ENCODE results near the gene TEK.

TEK gene

DNA sequence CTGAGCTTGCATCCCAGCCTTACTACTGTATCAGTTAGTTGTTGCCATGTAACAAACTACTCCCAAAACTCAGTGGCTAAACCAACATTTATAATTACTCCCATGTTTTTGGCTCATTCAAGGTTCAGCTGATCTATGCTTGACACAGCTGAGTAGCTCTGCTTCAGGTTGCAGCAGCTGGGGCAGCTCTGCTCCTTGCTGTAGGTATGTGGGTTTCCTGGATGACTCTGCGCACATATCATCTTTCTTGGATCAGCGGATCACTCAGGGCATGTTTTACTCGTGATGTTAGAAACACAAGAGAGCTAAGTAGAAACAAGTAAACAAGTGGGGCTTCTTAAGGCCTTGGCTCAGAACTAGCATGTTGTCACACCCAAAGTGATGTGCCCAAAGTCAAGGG, 15.1 kb downstream of the TEK start:
- DNase-seq (ENCODE audit: low read depth in 2 of 2) = no peak

DNA sequence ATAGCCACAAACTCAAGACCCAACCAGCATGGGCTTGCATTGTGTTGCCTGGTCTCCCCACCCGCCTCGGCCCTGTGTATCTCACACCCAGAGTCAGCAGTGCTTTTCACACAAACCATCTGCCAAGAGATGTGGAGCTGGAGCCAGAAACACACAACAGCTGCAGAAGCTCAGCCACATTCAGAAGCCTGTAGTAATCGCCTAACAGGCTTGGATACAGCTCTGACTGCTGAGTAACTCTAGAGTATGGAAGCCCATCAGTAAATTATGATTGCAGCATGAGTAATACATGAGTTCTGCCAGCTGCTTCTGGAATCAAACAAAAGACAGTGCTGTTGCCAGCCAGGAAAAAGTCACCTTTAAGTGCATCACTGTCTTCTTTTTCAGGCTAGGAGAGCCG, 16.0 kb downstream of the TEK start:
- no peak for DNase-seq (ENCODE audit: low read depth in 2 of 2)

DNA sequence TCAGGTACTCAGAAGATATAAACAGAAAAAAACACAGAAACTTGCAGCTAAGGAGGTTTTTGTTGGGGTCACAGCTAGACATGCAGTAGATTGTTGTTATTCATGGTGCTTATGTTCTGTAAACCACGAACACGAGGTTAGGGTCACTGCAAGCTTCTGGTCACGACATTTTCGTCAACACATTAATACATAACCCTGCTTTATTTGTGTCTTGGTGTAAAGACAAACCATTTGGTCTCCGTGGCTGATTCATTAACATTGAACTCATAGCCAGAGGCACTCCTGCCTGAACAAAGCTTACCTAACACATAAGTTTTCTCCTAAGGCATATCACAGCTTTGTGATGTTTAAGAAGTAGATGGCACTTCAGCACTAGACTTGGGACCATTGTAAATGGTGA, 16.9 kb downstream of the TEK start:
- DNase-seq (ENCODE audit: low read depth in 2 of 2) = no peak

DNA sequence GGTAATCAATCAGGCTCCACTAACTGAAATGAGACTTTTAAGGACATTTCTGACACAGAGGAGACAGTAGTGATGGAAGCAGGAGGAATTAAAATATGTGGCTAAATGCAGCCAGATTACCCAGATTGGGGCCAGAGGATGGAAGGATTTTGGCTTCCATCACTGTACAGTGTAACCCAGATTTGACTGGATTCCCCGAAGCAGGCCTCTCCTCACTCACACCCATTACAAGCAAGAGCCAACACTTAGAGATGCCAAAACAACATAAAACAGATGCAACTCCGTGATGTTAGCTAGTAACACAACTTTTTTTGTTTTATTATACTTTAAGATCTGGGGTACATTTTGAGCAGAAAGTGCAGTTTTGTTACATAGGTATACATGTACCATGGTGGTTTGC, 17.6 kb downstream of the TEK start:
- DNase-seq (ENCODE audit: low read depth in 2 of 2) = no peak

DNA sequence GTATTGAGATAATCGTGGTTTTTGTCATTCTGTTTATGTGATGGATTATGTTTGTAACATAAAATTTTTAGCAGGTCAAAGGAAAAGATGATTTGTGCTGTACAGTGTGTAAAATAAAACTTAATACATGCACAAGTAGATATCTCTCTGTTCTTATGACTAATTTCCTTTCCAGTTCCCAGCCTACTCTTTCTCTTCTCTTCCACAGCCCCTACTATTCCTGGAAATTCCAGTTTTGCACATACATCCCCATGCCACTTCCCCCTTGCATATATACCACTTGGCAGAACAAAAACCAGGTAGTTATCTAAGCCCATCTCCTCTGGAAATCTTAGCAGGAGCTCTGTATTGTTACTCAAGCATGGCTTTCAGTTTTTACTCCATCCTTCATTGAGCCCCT, 20.2 kb downstream of the TEK start:
- no peak for DNase-seq (ENCODE audit: low read depth in 2 of 2)

DNA sequence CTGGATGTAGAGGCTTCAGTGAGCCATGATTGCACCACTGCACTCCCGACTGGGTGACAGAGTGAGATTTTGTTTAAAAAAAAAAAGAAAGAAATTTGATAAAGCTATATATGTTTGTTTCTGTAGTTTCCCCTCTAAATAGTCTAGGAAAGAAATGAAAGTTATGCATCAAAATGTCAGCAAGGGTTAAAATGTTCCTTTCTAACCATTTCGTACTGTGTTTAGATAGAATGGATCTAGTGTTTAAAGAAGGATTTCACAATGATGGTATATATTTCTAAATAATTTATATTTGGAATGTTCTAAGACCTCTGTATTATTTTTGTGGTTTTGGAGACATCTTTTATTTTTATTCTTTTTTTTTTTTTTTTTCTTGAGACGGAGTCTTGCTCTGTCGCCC, 22.7 kb downstream of the TEK start:
- DNase-seq (ENCODE audit: low read depth in 2 of 2) = no peak

DNA sequence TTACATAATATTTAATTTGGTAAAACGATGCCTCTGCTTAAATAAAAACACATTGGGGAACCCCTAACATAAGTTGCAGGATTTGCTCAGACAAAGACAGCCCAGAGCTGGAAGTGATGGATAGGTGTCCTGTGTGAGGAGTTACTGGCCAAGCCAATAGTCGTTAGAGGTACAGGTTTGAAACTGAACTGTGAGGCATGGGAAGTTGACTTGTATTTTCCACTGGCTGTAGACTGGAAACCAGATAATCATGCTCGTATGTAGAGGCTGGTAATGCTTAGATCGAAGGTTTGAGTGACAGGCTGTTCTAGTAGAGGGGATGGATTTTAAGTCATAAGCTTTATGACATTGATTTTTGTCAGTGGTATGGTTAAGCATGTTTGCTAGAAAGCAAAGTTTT, 24.8 kb downstream of the TEK start:
- no peak for DNase-seq (ENCODE audit: low read depth in 2 of 2)

DNA sequence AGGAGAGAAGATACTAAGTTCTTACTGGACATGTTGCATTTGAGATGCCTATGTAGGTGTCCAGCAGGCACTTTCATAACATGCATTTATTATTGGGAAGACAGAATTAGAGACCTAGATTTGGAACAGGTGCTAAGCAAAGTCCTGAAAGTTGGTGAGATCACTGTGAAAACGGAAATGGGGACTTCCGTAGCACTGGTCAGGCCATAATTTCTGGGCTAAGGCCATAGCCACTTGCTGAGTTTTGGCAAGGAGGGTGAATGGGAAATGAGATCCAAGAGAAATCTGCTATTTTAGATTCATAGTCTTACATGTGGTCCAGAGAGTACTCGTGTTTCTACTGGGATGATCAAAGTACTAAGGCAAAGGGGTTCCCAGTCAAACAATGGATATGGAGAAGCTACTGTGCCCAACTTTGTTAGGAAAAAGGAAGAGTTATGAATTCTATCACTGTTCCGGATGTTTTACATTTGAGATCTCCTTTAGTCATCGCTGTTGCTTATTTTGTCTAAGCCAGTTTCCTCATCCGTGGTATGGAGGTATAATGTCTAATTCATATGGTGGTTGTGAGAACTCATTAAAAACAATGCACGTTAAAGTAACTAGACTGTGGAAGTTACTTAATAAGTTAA, 33.4 kb downstream of the TEK start:
- no peak for DNase-seq (ENCODE audit: low read depth in 2 of 2)

DNA sequence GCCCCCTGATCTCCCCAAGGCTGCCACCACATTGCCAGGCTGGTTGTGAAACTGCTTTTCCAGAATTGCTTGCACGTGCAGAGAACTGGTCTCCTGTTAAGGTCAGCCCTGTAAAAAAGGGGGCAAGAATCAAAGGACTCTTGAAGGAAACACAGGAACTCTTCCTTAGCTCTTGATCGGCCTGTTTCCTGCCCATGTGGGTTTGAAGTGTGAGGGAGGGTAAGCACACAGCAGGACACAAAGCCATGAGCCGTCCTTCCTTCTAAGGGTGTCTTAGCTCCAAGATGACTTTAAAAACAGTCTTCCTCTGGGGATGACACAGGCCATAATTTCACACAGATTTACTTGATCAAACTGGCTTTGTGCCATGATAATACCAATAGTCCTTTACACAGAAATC, 36.1 kb downstream of the TEK start:
- no peak for DNase-seq (ENCODE audit: low read depth in 2 of 2)

DNA sequence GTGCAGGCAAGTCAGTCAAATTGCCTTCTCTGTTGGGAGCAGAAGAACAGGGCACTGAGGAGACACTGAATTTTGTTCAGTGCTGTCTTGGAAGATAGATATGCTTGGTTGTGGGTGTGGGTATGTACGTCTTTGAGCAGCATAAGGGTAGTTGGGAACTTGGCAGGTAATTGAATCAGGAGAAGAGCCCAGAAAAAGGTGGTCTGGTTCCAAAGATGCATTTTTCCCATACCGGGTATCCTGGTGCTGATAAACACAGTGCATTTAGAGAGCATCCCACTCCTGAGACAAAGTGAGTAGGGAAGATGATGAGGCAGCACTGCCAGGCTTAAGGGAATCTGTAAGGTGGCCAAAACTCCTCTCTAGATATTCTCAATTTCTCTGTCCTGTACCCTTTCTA, 40.6 kb downstream of the TEK start:
- DNase-seq (ENCODE audit: low read depth in 2 of 2) = no peak

DNA sequence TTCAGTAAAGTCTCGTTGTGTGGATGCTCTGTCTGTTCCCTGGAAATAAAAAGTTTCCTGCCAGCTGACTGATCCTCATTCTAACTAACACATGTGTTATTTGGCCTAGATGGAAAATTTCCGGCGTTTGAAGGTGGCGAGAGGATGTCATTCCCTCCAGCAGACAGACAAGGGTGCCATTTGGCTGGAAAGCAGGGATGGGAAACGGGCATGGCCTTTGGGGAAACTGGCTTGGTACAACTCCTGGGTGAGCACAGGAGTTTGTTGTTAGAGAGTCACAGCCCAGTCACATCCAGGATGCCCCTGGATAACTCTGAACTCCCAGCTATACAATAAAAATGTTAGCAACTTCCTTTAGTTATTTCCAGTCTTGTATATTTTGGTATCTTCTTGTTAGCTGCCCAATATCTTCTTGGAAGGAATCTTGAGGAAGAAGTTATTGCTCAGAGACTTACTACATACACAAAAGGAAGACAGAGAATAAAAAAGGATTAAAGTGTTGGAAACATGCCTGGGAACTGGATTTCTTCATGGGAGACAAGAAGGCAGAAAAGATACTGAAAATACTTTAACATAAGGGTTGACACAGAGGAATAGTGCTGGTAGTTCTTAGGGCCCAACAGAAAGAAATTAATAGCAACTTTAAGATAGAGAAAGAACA, 41.9 kb downstream of the TEK start:
- no peak for DNase-seq (ENCODE audit: low read depth in 2 of 2)

DNA sequence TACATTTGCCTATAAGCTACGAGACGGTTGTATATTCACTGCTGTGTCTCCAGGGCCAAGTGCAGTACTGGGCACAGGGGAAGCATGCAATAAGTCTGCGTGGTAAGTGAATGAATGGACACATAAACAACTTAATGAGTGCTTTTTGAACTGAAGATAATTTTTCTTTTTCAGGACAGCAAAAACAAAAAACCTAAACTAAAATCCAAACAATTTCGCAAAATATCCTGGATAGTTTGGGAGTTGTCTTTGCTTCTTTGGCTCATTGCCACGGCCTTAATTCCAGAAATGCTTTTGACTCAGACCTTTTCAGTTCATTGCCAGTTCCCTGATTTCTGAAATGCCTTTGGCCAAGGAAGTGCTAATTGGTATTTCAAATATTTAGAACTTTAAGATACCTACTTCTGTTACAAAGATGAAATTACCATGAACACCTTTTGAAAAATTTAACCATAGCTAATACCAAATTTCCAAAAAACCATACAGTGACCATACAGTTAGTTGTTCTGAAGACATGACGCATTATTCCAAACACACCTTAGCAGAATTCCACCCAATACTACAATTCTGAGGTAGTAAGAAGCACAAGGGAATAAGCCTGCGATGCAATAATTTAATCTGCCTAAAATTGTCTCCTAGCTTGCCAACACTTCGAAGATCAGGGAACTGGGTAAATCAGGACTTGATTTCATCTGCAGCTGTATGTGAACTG, 42.8 kb downstream of the TEK start:
- no peak for DNase-seq (ENCODE audit: low read depth in 2 of 2)

DNA sequence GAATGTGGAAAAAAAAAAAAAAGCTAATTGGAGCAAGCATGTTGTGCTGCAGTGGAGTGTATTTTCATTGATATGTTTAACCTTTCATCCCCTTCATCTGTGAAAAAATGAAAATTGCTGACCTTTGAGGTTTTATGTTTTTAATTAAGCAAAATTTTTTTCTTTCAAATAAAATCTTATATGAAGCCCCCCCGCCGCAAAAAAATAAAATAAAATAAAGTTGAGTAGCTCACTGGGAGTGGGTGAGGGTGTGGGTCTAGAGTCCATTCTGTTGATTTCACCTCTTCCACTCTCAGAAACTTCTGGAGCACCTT, 43.3 kb downstream of the TEK start:
- no peak for DNase-seq (ENCODE audit: low read depth in 2 of 2)

DNA sequence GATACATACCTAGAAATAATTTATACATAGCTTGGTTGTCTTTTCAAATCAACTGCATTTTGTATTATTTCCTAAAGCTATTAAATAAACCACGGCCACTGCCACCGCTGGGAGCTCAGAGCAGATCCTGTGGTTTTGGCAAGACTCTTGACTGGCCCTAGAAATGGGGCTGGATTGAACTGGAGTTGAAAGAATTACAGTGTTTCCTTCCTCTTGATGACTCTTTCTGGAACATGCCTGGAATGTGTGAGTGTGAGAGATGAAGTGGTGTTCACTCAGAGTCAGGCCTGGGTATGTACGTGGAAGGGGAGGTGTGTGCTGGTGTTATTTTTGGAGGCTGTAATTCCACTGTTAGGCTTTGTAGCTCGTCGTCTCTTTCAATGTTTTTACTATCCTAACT, 45.9 kb downstream of the TEK start:
- no peak for DNase-seq (ENCODE audit: low read depth in 2 of 2)

DNA sequence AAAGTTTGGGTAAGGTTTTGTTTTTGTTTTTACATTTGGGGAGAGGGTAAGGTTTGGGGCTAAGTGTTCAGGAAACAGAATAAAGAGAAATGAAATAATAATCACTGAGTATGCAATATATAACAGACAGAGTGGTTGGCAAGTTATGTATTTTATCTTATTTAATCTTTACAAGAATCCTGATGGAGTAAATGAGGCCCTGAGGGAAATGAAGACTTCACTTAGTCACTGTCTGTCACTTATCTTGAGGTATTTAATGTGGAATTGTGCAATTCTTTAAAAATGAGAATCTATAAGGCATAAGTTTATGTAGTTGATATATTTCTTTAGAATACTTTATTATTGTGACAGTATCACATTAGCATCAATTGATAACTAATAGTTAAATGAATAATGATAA, 48.1 kb downstream of the TEK start:
- DNase-seq (ENCODE audit: low read depth in 2 of 2) = no peak

DNA sequence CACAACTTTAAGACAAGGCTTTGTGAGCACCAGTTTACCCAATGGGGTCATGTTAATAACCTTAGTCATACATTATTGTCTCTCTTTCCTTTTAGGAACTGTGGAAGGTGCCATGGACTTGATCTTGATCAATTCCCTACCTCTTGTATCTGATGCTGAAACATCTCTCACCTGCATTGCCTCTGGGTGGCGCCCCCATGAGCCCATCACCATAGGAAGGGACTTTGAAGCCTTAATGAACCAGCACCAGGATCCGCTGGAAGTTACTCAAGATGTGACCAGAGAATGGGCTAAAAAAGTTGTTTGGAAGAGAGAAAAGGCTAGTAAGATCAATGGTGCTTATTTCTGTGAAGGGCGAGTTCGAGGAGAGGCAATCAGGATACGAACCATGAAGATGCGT, 48.7 kb downstream of the TEK start:
- no peak for DNase-seq (ENCODE audit: low read depth in 2 of 2)

DNA sequence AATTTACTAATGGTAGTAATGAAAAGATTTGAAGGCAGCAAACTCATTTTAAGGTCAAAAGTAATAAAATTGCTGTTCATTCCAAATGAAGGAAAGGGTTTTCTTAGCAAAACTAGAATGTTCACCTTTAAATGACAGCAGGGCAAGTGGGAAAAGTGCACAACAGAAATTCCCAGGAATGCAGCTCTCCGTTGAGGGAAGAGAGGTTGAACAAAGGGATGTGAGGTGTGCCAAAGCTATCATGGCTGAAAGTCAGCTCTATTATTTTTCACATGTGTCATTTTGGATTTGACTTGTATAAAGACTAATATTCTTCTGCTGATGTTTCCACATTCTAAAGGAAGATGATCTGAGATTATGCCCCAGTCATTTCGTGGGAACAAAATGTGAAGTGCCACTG, 51.6 kb downstream of the TEK start:
- DNase-seq (ENCODE audit: low read depth in 2 of 2) = no peak

DNA sequence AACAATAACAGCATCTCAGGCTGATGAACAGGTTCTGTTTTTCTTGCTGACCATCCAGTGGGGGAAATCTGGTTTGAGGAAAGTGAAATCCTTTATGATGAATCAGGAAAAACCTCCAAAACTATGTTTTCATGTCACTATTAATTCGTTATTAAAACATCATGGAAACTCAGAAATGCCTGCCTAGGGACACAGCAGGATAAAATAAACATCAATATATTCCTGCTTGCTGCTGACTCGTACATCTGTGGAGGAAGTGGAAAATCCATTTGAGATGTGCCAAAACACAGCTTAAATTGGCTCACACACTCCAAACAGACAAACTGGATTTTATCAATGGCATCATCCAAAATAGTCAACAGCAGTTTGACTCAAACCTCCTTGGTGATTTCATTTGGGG, 53.0 kb downstream of the TEK start:
- no peak for DNase-seq (ENCODE audit: low read depth in 2 of 2)

DNA sequence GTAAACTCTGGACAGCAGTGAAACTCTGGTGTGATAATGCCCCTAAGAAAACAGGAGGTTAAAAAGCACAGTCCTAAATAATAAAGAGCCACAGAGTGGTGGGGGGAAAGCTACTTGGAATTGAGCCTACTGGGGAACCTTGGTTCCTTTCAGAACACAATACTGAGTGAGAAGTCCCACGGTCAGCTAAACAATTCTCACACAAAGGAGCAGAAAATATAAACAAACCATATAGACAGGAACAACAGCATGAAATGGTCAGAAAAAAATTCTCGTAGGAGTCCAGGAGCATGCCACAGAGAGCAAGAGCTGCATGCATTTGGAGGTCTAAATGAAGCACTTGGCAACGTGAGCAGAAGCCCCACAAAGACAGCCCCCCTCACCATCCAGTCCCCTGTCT, 56.0 kb downstream of the TEK start:
- DNase-seq (ENCODE audit: low read depth in 2 of 2) = no peak

DNA sequence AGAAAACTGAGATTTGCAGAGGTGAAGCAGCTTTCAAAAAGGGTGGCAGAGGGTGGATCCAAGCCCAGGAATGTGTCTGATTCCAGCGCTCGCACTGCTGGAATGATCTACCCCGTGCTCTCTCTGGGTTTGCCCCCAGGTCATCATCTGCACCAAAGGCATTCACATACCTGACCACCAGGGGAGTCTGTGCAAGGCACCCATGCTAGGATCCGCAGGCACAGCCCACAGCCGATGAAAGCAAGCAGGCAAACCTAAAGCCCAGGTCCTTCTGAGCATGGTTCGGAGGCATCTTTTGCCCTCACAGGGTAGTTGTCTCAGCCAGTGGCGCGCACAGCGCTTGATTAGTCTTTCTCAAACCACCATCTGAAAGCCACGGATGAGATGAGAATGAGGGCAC, 56.6 kb downstream of the TEK start:
- DNase-seq (ENCODE audit: low read depth in 2 of 2) = no peak

DNA sequence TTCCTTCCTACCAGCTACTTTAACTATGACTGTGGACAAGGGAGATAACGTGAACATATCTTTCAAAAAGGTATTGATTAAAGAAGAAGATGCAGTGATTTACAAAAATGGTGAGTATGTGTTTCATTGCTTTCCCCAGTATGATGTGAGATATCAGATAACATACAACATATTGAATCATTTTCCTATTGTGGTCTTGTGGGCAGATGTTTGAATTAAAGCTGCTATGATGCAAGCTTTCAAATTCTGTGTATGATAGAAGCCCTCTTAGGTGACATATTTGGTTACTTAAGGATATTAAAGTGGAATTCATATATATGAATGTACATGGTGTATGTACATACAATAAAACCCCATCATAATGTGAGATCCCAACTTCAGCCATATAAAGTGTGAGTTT, 59.5 kb downstream of the TEK start:
- DNase-seq (ENCODE audit: low read depth in 2 of 2) = no peak

DNA sequence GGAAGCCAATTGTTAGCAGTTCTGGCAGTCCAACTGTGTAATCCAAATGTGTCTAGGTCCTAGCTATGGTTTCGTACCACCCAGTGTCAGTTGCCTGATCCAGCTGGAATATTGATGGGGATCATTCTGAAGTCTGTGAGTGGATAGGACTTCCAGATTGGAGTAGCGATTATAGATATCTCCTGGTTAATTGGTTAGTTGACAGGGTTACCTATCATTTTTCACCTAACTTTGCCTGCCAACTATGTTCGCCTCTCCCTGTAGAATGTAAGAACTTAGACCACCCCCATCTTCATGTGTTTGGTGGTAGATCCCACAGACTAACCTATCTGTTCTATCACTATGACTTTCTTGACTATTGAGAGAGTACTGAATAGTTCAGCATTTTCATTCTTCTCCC, 59.9 kb downstream of the TEK start:
- no peak for DNase-seq (ENCODE audit: low read depth in 2 of 2)

DNA sequence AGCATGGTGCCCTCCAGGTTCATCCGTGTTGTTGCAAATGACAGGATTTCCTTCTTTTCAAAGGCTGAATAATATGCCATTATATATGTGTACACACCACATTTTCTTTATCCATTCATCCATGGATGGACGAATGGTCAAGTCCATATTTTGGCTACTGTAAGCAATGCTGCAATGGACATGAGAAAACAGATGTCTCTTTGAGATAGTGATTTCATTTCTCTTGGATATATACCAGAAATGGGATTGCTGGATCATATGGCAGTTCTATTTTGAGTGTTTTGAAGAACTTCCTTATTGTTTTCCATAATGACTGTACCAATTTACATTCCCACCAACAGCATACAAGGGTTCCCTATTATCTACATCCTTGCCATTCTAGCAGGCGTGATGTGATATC, 67.9 kb downstream of the TEK start:
- no peak for DNase-seq (ENCODE audit: low read depth in 2 of 2)

All from stimulated activated CD4-positive, alpha-beta T cell treated with anti-CD3 and anti-CD28 coated beads, Interleukin-1b, Interleukin-23, amount 100 ng/mL, for 1 hour (primary cell).